Epidermal melanocyte (primary cell): ENCODE measurements around the gene PMPCA.

Source experiments
- DNase-seq: peaks from one replicate; pipeline ENCODE4 v3.0.0; 2011; ENCODE audit warnings: low spot score; ENCODE audit not compliant: insufficient read length

PMPCA gene

GRCh38 chr9:136373300-136374182 is 36.9 kb upstream of the PMPCA start, which contains the start of gene CARD9:
TSS of gene CARD9 (minus strand) at chr9:136373669. CDS start at chr9:136372078, 1,591 bp downstream.
- no peak for DNase-seq

GRCh38 chr9:136374183-136374575 is 36.3 kb upstream of the PMPCA start:
- DNase-seq, result no peak

GRCh38 chr9:136375096-136375495 is 35.4 kb upstream of the PMPCA start:
- DNase-seq, result no peak

GRCh38 chr9:136376457-136376856 is 34.0 kb upstream of the PMPCA start:
- no peak for DNase-seq

DNA sequence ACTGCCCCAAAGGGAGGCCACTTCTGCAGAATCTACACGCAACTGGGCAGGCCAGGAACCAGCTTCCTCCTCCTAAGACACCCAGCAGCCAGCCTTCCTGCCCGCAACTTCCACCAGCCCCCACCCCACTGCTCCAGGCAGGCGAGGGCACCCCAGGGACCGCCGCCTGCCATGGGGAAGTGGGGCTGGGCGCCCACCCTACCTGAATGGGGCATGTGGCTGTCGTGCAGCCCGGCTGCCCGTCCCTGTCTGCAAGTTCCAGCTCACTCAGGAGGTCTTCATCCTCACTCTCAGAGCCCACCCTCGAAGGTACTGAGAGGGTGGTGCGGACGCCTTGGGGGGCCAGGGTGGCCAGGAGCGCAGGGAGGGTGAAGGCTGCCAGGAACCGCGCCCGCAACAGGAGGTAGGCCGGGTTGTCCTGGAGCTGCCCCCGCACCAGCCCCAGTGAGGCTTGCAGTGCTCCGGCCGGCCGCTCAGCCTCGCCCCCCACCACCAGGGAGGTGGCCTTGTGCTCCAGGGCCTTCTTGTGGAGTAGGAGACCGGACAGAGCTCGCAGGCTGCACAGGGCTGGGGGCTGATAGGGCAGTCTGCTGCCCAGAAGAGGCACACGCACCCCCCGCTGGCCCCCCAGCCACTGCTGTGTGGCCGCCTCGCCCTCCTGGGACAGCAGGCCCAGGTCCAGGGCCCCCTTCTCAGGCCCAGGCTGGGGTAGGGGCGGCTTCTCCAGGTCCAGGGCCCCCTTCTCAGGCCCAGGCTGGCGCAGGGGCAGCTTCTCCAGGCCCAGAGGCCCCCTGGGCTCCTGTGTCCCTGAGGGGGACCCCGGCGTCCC is 32.9 kb upstream of the PMPCA start:
- no peak for DNase-seq

- no peak for DNase-seq
Observed at GRCh38 chr9:136378170-136379002, 32.1 kb upstream of the PMPCA start.

DNA sequence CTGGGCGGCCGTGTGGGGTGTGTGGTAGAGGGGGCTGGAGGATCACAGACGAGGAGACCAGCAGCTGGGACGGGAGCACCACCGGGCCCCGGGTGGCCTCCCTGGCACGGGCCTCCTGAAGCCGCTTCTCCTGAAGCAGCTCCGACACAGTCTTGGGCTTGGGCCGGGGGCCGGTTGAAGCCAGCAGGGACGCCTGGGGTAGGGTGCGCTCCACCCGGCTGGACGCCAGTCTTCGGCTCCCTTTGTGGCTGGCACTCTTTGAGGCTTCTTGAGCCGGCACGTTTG is 31.5 kb upstream of the PMPCA start:
- no peak for DNase-seq

GRCh38 chr9:136379401-136379800 is 31.1 kb upstream of the PMPCA start:
- DNase-seq, result no peak

DNA sequence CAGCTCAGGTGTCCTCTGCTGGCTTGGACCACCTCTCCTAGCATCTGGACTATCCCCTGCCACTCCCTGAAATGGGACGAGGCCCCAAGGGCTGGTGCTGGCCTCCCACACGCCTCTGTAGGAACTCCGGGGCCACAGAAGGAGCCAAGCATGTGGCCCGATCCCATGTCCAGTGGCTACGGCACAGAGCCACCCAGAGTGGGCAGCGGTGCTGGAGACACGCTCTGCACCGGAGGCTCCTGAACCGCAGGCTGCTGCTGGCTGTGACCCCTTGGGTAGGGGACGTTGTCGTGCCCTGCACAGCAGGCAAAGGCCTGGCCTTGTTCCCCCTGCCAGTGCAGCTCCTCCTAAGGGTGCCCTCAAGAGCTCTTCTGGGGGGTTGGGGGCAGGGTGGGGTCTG is 30.6 kb upstream of the PMPCA start:
- no peak for DNase-seq

DNA sequence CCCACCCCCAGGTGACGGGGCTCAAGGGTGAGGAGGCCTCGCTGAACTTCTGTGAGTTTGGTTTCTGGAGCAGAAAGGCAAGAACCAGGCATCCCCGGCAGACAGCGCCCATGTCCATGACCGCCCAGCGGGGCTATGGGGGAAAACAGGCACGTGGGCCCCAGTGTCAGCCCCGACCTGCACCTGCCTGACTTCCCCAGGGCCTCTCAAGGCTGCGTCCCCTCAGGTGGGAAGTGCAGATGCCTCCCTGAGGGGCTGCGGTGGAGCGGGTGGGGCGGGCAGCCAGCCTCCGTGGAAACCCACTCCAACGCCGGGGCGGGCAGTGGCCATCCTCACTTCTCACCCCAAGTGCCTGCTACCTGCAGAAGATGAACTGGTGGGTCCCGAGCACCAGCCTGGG is 30.1 kb upstream of the PMPCA start:
- DNase-seq, result no peak

DNA sequence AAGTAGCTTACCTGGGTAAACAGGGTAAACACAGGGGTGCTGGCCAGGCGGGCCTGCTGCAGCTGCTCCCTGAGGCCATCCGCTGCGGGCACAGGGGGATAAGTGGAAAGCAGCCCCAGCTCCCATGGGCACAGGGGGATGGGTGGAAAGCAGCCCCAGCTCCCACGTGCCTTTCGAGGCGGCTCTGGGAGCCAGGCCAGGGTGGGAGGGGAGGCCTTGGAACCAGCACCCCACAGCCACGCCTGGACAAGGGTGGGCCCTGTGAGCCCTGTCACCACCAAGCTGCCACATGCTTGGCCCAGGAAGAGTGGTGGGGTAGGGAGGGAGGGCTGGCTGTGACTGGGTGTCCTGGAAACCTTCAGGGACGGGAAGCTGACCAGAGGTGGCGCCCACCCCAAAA is 29.1 kb upstream of the PMPCA start:
- DNase-seq, result no peak

DNA sequence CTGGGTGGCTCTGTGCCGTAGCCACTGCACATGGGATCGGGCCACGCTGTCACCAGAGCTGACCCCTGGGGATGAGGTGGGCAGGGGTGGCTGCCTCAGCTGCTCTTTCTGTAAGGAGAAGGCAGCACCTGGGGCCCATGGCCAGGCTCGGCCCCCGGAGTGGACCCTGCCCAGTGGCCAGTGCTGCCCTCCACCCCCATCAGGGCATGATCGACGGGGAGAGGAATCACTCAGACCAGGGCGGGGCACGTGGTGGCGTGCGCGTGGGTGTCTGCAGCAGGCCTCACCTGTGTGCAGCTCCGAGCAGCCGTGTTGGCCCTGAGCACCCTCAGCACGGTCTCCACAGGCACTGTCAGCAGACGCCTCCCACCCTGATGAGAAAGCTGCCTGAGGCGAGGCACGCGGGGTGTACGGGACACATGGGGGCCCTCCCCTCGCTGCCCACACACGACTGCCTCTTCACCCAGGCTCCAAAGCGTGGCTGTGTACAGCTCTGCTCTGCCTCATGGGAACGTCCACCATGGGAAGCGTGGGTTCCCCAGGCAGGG is 28.4 kb upstream of the PMPCA start:
- DNase-seq, result no peak

GRCh38 chr9:136383436-136383835 is 27.0 kb upstream of the PMPCA start:
- DNase-seq, result no peak

GRCh38 chr9:136385015-136385414 is 25.4 kb upstream of the PMPCA start:
- no peak for DNase-seq

GRCh38 chr9:136386018-136386417 is 24.4 kb upstream of the PMPCA start:
- DNase-seq, result no peak

GRCh38 chr9:136387217-136387616 is 23.2 kb upstream of the PMPCA start:
- DNase-seq, result no peak

DNA sequence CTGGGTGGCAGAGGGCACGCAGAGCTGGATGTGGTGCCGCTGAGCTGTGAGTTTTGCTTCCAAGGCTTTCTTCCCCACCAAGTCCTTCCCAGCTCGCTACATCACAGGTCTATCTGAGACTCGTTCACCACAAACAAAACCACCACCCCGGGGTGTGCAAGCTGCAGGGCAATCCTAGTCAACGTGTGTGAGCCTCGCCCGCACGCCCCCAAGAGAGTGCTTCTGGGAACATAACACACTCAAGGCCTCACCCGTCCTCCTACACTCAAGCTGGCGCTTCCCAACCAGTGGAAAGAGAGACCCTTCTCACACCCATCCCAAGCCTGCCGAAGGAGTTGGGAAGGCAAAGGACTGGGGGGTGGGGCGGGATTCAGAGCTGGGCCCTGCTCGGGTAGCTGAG is 21.1 kb upstream of the PMPCA start:
- DNase-seq, result no peak

- DNase-seq, result no peak
Observed at GRCh38 chr9:136391737-136392537, 18.5 kb upstream of the PMPCA start.

DNA sequence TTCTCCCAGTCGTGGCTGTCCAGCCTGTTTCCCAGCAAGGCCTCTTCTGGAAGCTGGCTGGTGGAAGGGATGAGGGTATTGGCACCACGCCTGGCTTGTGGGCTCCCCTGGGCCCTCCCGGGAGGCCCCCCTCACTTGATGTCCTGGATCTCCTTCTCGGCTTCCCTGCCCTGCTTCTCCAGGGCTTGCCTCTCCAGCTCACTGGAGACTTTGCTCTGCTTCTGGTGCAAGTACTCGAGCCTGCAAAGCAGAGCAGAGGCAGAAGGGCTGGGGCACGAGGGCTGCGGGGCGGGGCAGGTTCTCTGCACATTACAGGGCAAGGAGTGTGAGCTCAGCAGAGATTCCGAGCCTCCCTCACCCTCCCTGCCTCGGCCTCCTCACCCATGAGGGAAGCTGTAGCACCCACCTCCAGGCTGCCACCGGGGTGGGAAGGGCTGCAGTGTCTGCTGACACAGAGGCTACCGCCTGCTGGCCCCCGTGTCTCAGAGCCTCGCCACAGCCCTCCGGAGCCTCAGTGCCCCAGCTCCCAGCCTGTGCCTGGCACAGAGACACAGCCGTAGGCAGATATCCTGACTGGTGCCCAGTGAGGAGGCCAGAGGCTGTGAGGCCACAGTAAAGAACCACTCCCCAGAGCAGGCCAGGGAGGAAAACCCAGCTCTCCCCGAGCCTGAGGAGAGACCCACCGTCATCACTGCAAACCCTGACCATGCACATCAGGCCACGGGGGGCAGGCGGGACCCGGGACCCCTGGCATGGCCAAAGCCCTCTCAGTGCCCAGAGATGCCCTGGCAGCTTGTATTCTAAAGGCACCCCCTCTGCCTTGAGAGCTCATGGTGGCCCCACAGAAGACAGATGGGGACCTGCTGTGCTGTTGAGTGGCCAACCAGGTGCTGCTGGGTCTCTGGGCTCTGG is 17.7 kb upstream of the PMPCA start:
- no peak for DNase-seq

DNA sequence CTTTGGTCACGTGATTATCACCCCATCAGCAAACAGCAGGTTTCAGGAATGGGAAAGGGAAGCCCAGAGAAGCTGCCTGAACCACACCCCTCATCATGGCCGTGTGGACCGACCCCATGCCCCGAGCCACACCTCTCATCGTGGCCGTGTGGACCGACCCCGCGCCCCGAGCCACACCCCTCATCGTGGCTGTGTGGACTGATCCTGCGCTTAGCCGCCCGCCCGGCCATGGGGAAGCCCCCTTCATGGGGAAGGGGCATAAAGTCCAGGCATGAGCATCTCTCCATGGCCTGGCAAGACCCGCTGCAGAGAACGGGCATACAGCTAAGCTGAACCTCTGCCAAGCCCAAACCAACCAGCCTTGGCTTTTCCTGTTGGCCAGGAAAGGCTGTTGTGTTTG is 16.9 kb upstream of the PMPCA start:
- DNase-seq, result no peak
